HepG2 (cell line): ENCODE results near the gene DEFB131B. TPM values are rescaled to one million over a fixed set of nuclear protein-coding genes. Genes with fewer than 3 reads are reported as not detected.

Experiments used
- ATF7 ChIP-seq, 2 experiments: fragments of 450-650 bp in 1 of 2; sonication (generic) in 1 of 2; formaldehyde crosslinking in 1 of 2; IDR thresholded peaks; 2 replicates each; pipeline versions ENCODE4 v1.4.0 to v1.6.1; 2016 to 2020; ENCODE audit warnings: antibody characterized with exemption in 1 of 2, mild to moderate bottlenecking in 1 of 2, missing genetic modification reagents in 1 of 2
- CEBPB ChIP-seq: IDR thresholded peaks from 2 replicates; pipeline ENCODE4 v1.6.1; 2011; ENCODE audit warnings: low read depth, low read length, improper control_type of control experiment, borderline replicate concordance
- MBNL3 ChIP-seq: fragments of 250-450 bp; sonication (Bioruptor Pico); conservative IDR thresholded peaks from 2 replicates; pipeline ENCODE4 v1.8.0; 2022; ENCODE audit warnings: mild to moderate bottlenecking, inconsistent platforms
- PAX8 ChIP-seq: sonication (generic); formaldehyde crosslinking; IDR thresholded peaks from 2 replicates; pipeline ENCODE4 v1.8.0; 2022; ENCODE audit warnings: mild to moderate bottlenecking, missing genetic modification reagents, borderline replicate concordance
- PRPF4 ChIP-seq: fragments of 200-400 bp; formaldehyde crosslinking; IDR thresholded peaks from 2 replicates; pipeline ENCODE4 v1.6.1; 2016; ENCODE audit warnings: low read length, low read depth; ENCODE audit not compliant: poor library complexity, severe bottlenecking
- REST ChIP-seq, 2 experiments: IDR thresholded peaks; 2 replicates each; pipeline ENCODE4 v1.6.1; 2011 to 2012; ENCODE audit warnings: low read length in 2 of 2, borderline replicate concordance in 1 of 2, low read depth in 1 of 2, mild to moderate bottlenecking in 1 of 2, moderate library complexity in 1 of 2
- SIX4 ChIP-seq: sonication (generic); formaldehyde crosslinking; IDR thresholded peaks from 2 replicates; pipeline ENCODE4 v1.4.0; 2020; ENCODE audit warnings: missing genetic modification reagents
- THRA ChIP-seq: sonication (generic); formaldehyde crosslinking; IDR thresholded peaks from 2 replicates; pipeline ENCODE4 v1.4.0; 2020; ENCODE audit warnings: missing genetic modification reagents, borderline replicate concordance
- ZNF607 ChIP-seq: sonication (generic); formaldehyde crosslinking; IDR thresholded peaks from 2 replicates; pipeline ENCODE4 v1.5.1; 2020; ENCODE audit warnings: missing genetic modification reagents, mild to moderate bottlenecking, borderline replicate concordance
- ZNF782 ChIP-seq: sonication (generic); formaldehyde crosslinking; IDR thresholded peaks from 2 replicates; pipeline ENCODE4 v1.4.0; 2020; ENCODE audit warnings: missing genetic modification reagents, mild to moderate bottlenecking, borderline replicate concordance
- polyA plus RNA-seq, 8 experiments: library from polyadenylated mRNA; depleted of rRNA in 3 of 8; stranded (reverse) in 7 of 8; unstranded in 1 of 8; fragments of >200 nt; fragmentation: Illumina TruSeq in 4 of 8; extraction: Trizol in 4 of 8; gene quantifications; 2 replicates each; pipeline versions ENCODE4 v1.2.1 to v1.2.3, GENCODE V29; 2011 to 2016; ENCODE audit warnings: low read depth in 4 of 8, missing spikeins in 1 of 8, mixed read lengths in 1 of 8; ENCODE audit not compliant: insufficient read depth in 1 of 8
- total RNA-seq, 5 experiments: library from RNA; depleted of rRNA; stranded (reverse); fragments of >200 nt; fragmentation: Illumina TruSeq; extraction: Trizol; gene quantifications; 2 replicates each; pipeline ENCODE4 v1.2.3, GENCODE V29; 2016; ENCODE audit warnings: low read depth in 1 of 5
- TF ChIP-seq, protein P1 (sequence below): sonication (generic); formaldehyde crosslinking; IDR thresholded peaks from 2 replicates; pipeline ENCODE4 v1.8.1; 2023; ENCODE audit warnings: mild to moderate bottlenecking, missing genetic modification reagents
- TF ChIP-seq, protein P2 (sequence below): sonication (generic); formaldehyde crosslinking; IDR thresholded peaks from 2 replicates; pipeline ENCODE4 v1.4.0; 2020; ENCODE audit warnings: mild to moderate bottlenecking, missing genetic modification reagents

Gene DEFB131B
- total and polyA plus RNA-seq, 2 of the 13 experiments (the other 11 are each of a cell fraction or from before 2014, with no cell fraction given) = not detected

GRCh38 chr11:71928737-71929443, 50.6 kb downstream of the DEFB131B start, which contains the start of gene RNF121 (continued):
- TF ChIP-seq, protein P1, sequence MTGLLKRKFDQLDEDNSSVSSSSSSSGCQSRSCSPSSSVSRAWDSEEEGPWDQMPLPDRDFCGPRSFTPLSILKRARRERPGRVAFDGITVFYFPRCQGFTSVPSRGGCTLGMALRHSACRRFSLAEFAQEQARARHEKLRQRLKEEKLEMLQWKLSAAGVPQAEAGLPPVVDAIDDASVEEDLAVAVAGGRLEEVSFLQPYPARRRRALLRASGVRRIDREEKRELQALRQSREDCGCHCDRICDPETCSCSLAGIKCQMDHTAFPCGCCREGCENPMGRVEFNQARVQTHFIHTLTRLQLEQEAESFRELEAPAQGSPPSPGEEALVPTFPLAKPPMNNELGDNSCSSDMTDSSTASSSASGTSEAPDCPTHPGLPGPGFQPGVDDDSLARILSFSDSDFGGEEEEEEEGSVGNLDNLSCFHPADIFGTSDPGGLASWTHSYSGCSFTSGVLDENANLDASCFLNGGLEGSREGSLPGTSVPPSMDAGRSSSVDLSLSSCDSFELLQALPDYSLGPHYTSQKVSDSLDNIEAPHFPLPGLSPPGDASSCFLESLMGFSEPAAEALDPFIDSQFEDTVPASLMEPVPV = no peak
- no peak for TF ChIP-seq REST (IDR thresholded peaks at IDR 0.05; ENCODE audit: borderline replicate concordance in 1 of 2, low read depth in 1 of 2, low read length in 2 of 2)
- no peak for TF ChIP-seq ATF7 (IDR thresholded peaks at IDR 0.05)
- TF ChIP-seq ATF7 (CRISPR knock-in tag; IDR thresholded peaks at IDR 0.05) = no peak
- TF ChIP-seq MBNL3 (CRISPR knock-in tag) = no peak
- no peak for TF ChIP-seq PRPF4
- no peak for TF ChIP-seq THRA (CRISPR knock-in tag)
- TF ChIP-seq PAX8 = no peak
- TF ChIP-seq, protein P2, sequence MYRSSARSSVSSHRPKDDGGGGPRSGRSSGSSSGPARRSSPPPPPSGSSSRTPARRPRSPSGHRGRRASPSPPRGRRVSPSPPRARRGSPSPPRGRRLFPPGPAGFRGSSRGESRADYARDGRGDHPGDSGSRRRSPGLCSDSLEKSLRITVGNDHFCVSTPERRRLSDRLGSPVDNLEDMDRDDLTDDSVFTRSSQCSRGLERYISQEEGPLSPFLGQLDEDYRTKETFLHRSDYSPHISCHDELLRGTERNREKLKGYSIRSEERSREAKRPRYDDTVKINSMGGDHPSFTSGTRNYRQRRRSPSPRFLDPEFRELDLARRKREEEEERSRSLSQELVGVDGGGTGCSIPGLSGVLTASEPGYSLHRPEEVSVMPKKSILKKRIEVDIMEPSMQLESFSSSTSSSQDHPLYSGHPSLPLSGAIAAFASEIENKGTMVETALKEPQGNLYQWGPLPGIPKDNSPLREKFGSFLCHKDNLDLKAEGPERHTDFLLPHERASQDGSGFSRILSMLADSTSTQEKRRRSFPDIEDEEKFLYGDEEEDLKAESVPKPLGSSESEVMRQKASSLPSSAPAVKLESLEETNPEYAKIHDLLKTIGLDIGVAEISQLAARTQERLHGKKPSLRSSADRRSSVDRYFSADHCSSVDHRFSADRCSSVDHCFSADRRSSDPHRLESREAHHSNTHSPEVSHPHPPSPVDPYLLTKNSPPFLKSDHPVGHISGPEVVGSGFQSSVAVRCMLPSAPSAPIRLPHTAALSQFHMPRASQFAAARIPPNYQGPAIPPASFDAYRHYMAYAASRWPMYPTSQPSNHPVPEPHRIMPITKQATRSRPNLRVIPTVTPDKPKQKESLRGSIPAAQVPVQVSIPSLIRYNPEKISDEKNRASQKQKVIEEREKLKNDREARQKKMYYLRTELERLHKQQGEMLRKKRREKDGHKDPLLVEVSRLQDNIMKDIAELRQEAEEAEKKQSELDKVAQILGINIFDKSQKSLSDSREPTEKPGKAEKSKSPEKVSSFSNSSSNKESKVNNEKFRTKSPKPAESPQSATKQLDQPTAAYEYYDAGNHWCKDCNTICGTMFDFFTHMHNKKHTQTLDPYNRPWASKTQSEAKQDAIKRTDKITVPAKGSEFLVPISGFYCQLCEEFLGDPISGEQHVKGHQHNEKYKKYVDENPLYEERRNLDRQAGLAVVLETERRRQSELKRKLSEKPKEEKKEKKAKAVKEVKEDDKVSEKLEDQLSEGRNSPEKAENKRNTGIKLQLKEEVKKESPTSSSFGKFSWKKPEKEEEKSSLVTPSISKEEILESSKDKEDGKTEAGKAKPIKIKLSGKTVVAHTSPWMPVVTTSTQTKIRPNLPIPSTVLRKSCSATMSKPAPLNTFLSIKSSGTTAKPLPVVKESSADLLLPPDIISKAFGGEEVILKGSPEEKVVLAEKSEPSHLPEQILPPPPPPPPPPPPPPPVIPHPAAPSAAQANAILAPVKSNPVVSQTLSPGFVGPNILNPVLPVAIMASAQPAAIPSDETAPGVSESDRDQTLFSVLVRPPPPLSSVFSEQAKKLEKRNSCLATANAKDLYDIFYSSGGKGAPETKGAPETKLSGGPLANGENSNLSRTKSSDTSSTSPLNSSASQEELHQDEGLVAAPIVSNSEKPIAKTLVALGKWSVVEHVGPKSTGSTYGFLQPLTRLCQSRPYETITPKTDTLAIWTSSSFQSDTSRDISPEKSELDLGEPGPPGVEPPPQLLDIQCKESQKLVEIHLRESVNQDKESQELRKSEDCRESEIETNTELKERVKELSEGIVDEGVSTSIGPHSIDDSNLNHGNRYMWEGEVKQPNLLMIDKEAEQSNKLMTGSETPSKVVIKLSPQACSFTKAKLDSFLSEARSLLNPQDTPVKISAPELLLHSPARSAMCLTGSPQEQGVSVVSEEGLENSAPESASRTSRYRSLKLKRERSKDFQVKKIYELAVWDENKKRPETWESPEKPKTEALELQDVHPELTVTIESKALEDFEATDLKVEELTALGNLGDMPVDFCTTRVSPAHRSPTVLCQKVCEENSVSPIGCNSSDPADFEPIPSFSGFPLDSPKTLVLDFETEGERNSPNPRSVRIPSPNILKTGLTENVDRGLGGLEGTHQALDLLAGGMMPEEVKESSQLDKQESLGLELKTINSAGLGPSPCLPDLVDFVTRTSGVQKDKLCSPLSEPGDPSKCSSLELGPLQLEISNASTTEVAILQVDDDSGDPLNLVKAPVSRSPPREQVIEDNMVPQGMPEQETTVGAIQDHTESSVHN (CRISPR knock-in tag) = no peak
- no peak for TF ChIP-seq ZNF782 (CRISPR knock-in tag)
- TF ChIP-seq SIX4 (CRISPR knock-in tag) = 0 out of 2 replicates have a peak, but pooled peaks have one; percentile 41
- TF ChIP-seq ZNF607 (CRISPR knock-in tag) = no peak
- no peak for TF ChIP-seq CEBPB
